Neural crest cell (in vitro differentiated cells): ENCODE data around the gene PALD1. TPM values are rescaled to one million over a fixed set of nuclear protein-coding genes. Genes with fewer than 3 reads are reported as not detected.
"Not testable (repeated sequence)": the region's sequence is repeated elsewhere in the genome, so short reads cannot be mapped to it uniquely, and the experiment has no call there.

Experiments
- DNase-seq: peaks from one replicate; pipeline ENCODE4 v3.0.0; 2021; ENCODE audit warnings: low read depth, mixed read lengths, low spot score
- H3K27ac Mint-ChIP-seq: one replicate; pipeline ENCODE4 v1.8.0; 2021; ENCODE audit warnings: mild to moderate bottlenecking, mixed read lengths; ENCODE audit not compliant: unreplicated experiment
- H3K27me3 Mint-ChIP-seq: 2 replicates; pipeline ENCODE4 v1.8.0; 2021; ENCODE audit warnings: low read depth, mild to moderate bottlenecking, mixed read lengths
- H3K36me3 Mint-ChIP-seq: 2 replicates; pipeline ENCODE4 v1.8.0; 2021; ENCODE audit warnings: low read depth, mild to moderate bottlenecking, mixed read lengths
- H3K4me1 Mint-ChIP-seq: 2 replicates; pipeline ENCODE4 v1.8.0; 2021; ENCODE audit warnings: mixed read lengths
- H3K4me3 Mint-ChIP-seq: one replicate; pipeline ENCODE4 v1.8.0; 2021; ENCODE audit warnings: mild to moderate bottlenecking, mixed read lengths
- H3K9me3 Mint-ChIP-seq: 2 replicates; pipeline ENCODE4 v1.8.0; 2021; ENCODE audit warnings: mixed read lengths
- CTCF ChIP-seq: fragments of 200-600 bp; sonication (generic); conservative IDR thresholded peaks from 2 replicates; pipeline ENCODE4 v1.5.0; 2021; ENCODE audit warnings: antibody characterized with exemption, mild to moderate bottlenecking
- total RNA-seq: library from RNA; stranded (reverse); gene quantifications from 2 replicates; pipeline ENCODE4 v1.2.1, GENCODE V29; 2021

Gene PALD1
- total RNA-seq, 1 donor from 2014 or later, result 14.3 TPM

DNA sequence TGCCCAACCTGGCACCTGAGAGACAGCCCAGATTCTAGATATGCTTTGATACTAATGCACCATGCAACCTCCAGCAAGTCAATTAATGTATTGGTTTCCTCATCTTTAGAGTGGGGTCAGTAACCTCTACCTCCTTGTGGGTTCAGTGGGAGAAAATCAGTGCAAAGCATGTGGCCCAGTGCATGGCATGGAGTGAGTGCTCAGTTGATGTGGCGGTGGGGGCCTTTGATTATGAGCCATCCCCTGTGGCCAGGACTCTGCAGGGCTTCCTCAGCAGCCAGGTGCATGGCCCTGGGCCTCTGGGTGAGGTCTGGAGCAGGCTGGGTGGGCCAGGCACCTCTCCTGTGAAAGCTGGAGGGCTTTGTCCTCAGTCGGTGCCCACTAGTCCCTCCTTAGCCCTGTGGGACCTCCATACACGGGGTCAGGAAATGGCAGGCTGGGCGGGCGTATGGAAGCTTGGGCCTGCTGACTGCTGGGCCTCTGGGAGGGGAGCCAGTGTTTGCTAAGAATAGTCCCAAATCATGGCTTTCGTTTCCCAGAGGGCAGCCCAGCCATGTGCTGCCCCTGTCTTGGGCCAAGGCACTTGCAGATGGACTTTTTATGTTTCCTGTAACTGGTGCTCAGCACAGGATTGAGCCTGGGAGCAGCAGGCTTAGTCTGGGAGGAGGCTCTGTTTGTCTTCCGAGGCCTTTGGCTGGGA, 3.4 kb downstream of the PALD1 start:
- Mint-ChIP-seq H3K27me3 (peaks cover 11% of the 10 kb centered on the region), H3K36me3 (no peaks in the 10 kb centered on the region), H3K9me3 (no peaks in the 10 kb centered on the region), H3K27ac (no peak overlapping the region), H3K4me3 (peak overlapping the region; percentile 41), H3K4me1 (peaks cover 27% of the 10 kb centered on the region)
- no peak for DNase-seq
- TF ChIP-seq CTCF, result no peak

DNA sequence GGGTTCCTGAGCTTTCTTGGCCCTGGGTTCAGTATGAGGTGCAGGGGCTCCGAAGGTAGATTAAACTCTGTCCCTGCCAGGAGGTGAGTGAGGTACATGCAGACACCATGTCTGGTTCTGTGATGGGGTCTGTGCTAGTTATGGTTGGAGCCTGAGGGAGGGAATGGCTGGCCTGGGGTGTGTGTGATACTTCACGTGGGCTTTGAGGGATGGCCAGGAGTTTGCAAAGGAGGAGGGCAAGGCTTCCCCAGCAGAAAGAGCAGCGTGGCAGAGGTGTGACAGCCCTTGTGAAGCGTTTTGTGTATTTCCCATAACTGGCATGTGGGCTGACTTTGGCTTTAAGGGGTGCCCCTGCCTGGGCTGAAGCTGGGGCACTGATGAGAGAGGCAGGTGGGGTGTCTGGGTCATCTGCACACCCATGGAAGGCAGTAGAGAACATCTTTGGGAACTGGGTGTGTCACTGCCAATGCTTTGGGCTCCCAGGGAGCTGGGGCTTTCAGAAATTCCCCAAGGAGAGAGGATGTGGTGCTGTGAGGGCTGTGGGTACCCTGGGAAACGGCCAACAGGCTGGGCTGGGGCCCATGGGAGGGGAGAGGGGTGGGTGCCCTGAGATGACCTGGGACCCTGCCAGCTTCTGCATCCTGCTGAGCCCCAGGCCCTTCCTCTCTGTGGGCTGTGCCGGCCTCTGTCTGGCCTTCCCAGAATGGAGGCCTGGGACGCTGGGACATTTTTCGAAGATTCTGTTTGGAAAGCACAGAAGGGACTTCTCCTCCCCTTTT, 4.6 kb downstream of the PALD1 start:
- no peak for TF ChIP-seq CTCF
- Mint-ChIP-seq H3K36me3 (no peaks in the 10 kb centered on the region), H3K27me3 (peaks cover 3% of the 10 kb centered on the region), H3K4me3 (no peak overlapping the region), H3K27ac (no peak overlapping the region), H3K4me1 (peaks cover 22% of the 10 kb centered on the region), H3K9me3 (no peaks in the 10 kb centered on the region)
- no peak for DNase-seq

DNA sequence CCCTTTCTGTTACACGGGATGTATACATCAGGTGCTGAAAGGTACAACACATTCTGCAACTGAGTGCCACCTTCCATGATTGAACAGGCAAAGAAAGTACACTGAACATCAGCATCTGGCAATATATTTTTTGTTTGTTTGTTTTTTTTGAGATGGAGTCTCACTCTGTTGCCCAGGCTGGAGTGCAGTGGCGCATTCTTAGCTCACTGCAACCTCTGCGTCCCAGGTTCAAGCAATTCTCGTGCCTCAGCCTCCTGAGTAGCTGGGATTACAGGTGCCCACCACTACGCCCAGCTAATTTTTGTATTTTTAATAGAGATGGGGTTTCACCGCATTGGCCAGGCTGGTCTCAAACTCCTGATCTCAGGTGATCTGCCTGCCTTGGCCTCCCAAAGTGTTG, 5.3 kb downstream of the PALD1 start:
- H3K36me3 Mint-ChIP-seq, DNase-seq, H3K9me3 Mint-ChIP-seq, H3K4me3 Mint-ChIP-seq, H3K27ac Mint-ChIP-seq, H3K27me3 Mint-ChIP-seq: not testable (repeated sequence)
- H3K4me1 Mint-ChIP-seq, result peaks cover 22% of the 10 kb centered on the region

DNA sequence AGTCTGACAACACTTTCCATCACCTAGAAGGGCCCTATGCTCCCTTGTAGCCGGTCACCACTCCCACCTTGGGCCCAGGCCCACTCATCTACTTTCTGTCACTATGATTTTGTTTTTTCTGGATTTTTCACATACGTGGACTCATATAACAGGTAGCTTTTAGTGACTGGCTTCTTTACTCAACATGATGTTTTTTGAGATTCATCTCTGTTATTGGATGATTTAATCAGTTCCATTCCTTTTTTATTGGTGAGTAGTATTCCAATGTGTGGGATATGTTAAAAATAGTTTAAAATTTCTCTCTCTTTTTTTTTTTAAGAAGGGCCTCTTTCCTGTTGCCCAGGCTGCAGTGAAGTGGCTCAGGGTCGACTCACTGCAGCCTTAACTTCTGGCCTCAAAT, 9.3 kb downstream of the PALD1 start:
- Mint-ChIP-seq H3K27me3 (no peaks in the 10 kb centered on the region), H3K27ac (no peak overlapping the region), H3K9me3 (no peaks in the 10 kb centered on the region), H3K4me3 (no peak overlapping the region), H3K36me3 (no peaks in the 10 kb centered on the region), H3K4me1 (peaks cover 9% of the 10 kb centered on the region)
- no peak for DNase-seq
- no peak for TF ChIP-seq CTCF

DNA sequence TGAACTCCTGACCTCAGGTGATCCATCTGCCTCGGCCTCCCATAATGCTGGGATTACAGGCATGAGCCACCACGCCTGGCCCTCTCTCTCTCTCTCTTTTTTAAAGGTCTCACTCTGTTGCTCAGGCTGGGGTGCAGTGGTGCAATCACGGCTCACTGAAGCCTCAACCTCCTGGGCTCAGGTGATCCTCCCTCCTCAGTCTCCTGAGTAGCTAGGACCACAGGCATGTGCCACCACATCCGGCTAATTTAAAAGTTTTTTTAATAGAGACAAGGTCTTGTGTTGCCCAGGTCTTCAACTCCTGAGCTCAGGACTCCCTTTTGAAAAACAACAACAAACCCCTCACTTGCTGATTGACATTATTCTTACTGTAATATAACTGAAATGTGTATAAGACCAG, 11.6 kb downstream of the PALD1 start:
- TF ChIP-seq CTCF, result no peak
- no peak for DNase-seq
- no peaks in the 10 kb centered on the region for H3K27me3 Mint-ChIP-seq
- no peaks in the 10 kb centered on the region for H3K9me3 Mint-ChIP-seq
- peaks cover 27% of the 10 kb centered on the region for H3K4me1 Mint-ChIP-seq
- no peaks in the 10 kb centered on the region for H3K36me3 Mint-ChIP-seq
- H3K4me3 Mint-ChIP-seq, result no peak overlapping the region
- H3K27ac Mint-ChIP-seq, result no peak overlapping the region

GRCh38 chr10:70491614-70492013, 13.0 kb downstream of the PALD1 start:
- no peaks in the 10 kb centered on the region for H3K9me3 Mint-ChIP-seq
- peaks cover 34% of the 10 kb centered on the region for H3K4me1 Mint-ChIP-seq

More at GRCh38 chr10:70491614-70492013, 13.0 kb downstream of the PALD1 start:
- no peak for TF ChIP-seq CTCF
- no peaks in the 10 kb centered on the region for H3K27me3 Mint-ChIP-seq
- DNase-seq, result no peak
- H3K27ac Mint-ChIP-seq, result no peak overlapping the region
- no peaks in the 10 kb centered on the region for H3K36me3 Mint-ChIP-seq
- H3K4me3 Mint-ChIP-seq, result no peak overlapping the region
